Upper lobe of left lung (tissue), 6 donors: ENCODE measurements around the gene SCARF1. TPM values are rescaled to one million over a fixed set of nuclear protein-coding genes. Genes with fewer than 3 reads are reported as not detected.
A peak's percentile ranks its signal among the peaks of the same experiment; 100 is the strongest.

Source experiments
- ATAC-seq, 2 donors: fragments of 200-7000 bp; cut with Tn5 transposase; one replicate each; pipeline ENCODE4 v1.9.1; 2022; ENCODE audit warnings: mild to moderate bottlenecking in 2 of 2, moderate library complexity in 2 of 2; ENCODE audit not compliant: low FRiP score in 2 of 2
- DNase-seq, 2 donors: peaks; one replicate each; pipeline ENCODE4 v3.0.0-alpha.2; 2019 to 2020
- H3K27ac ChIP-seq, 4 donors: fragments of 200-600 bp; sonication (generic); one replicate each; pipeline ENCODE4 v1.5.1; 2016 to 2019
- H3K27me3 ChIP-seq, 4 donors: fragments of 200-600 bp; sonication (generic); one replicate each; pipeline ENCODE4 v1.5.1; 2017 to 2019
- H3K36me3 ChIP-seq, 4 donors: fragments of 200-600 bp; sonication (generic); one replicate each; pipeline ENCODE4 v1.5.1; 2016 to 2019
- H3K4me1 ChIP-seq, 4 donors: fragments of 200-600 bp; sonication (generic); one replicate each; pipeline ENCODE4 v1.5.1; 2018 to 2019
- H3K4me3 ChIP-seq, 4 donors: fragments of 200-600 bp; sonication (generic); one replicate each; pipeline ENCODE4 v1.5.1; 2017 to 2019; ENCODE audit warnings: mild to moderate bottlenecking in 2 of 4, moderate library complexity in 1 of 4
- H3K9me3 ChIP-seq, 4 donors: fragments of 200-600 bp; sonication (generic); one replicate each; pipeline ENCODE4 v1.5.1; 2018 to 2019
- EP300 ChIP-seq, 4 donors: sonication (generic); formaldehyde crosslinking; IDR thresholded peaks; one replicate each; pipeline ENCODE4 v1.5.1; 2017; ENCODE audit warnings: antibody characterized with exemption in 4 of 4, control low read depth in 2 of 4
- POLR2A ChIP-seq, 4 donors: fragments of 450-650 bp; IDR thresholded peaks; one replicate each; pipeline ENCODE4 v1.5.1; 2016 to 2017; ENCODE audit warnings: antibody characterized with exemption in 4 of 4, mild to moderate bottlenecking in 2 of 4
- POLR2AphosphoS5 ChIP-seq, 2 donors: sonication (generic); formaldehyde crosslinking; IDR thresholded peaks; one replicate each; pipeline ENCODE4 v1.5.1; 2017; ENCODE audit warnings: antibody characterized with exemption in 2 of 2
- WGBS, 2 donors: methylation state at CpG; one replicate each; pipeline ENCODE4 v1.1.5; 2017 to 2018; 5-methylcytosine and 5-hydroxymethylcytosine counted together
- total RNA-seq, 6 donors: library from RNA; depleted of rRNA in 4 of 6; stranded (reverse); fragments of >200 nt in 4 of 6; gene quantifications; one replicate each; pipeline versions ENCODE4 v1.1.0 to v1.2.1, GENCODE V29; 2016 to 2021
- TF ChIP-seq, protein P1 (sequence below), 6 experiments: fragments of 450-650 bp in 4 of 6; fragments of 200-600 bp in 2 of 6; sonication (generic) in 2 of 6; IDR thresholded peaks; one replicate each; pipeline ENCODE4 v1.5.1; 2016 to 2019; ENCODE audit warnings: antibody characterized with exemption in 6 of 6
- donor health status: DM: no; HTN: no; CAD: no; lungs with moderate emphysema.
- donor health status: DM: no; HTN: yes; CAD: no; lungs with severe emphysema.

The SCARF1 gene
- total RNA-seq, 6 donors from 2014 or later, result 22.0 to 93.2 (median 55.5) TPM

GRCh38 chr17:1621273-1621954, 24.1 kb downstream of the SCARF1 start:
- 71 to 85% methylated on average over 9 to 22 of the region's 22 CpGs for WGBS, 2 donors
- no peaks in the 10 kb centered on the region for H3K9me3 ChIP-seq
- H3K36me3 ChIP-seq, result peaks cover 2 to 27% (median 10%) of the 10 kb centered on the region in 4 donors
- no peak overlapping the region for H3K4me3 ChIP-seq
- peaks cover 21 to 34% (median 27%) of the 10 kb centered on the region in 4 donors for H3K4me1 ChIP-seq
- DNase-seq (no peak), ATAC-seq (no peak)
- H3K27me3 ChIP-seq, result no peaks in the 10 kb centered on the region
- H3K27ac ChIP-seq, result peak overlapping the region in 2 of 4 donors; percentile 7 to 30
- TF ChIP-seq EP300 (IDR thresholded peaks at IDR 0.05) (no peak), POLR2AphosphoS5 (IDR thresholded peaks at IDR 0.05) (no peak), POLR2A (IDR thresholded peaks at IDR 0.05) (no peak)
- TF ChIP-seq, protein P1, sequence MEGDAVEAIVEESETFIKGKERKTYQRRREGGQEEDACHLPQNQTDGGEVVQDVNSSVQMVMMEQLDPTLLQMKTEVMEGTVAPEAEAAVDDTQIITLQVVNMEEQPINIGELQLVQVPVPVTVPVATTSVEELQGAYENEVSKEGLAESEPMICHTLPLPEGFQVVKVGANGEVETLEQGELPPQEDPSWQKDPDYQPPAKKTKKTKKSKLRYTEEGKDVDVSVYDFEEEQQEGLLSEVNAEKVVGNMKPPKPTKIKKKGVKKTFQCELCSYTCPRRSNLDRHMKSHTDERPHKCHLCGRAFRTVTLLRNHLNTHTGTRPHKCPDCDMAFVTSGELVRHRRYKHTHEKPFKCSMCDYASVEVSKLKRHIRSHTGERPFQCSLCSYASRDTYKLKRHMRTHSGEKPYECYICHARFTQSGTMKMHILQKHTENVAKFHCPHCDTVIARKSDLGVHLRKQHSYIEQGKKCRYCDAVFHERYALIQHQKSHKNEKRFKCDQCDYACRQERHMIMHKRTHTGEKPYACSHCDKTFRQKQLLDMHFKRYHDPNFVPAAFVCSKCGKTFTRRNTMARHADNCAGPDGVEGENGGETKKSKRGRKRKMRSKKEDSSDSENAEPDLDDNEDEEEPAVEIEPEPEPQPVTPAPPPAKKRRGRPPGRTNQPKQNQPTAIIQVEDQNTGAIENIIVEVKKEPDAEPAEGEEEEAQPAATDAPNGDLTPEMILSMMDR (IDR thresholded peaks at IDR 0.05), result no peak

DNA sequence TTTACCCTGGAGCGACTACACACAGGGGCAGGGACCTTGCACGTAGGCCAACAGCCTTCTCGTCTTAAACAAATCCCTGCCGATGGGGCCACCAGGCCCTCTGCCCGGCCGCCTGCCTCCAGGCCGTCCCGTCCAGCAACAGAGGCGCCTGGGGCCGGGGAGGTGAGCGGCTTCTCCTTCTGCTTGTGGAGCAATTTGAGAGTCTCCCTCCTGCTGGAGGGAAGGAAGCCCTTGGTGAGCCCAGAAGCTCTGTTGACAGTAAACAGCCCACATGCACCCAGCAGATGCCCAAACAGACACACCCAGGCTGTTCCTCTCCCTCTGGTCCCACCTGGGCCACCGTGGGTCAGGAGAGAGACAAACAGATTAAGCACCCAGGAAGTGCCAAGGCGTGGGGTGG, 25.0 kb downstream of the SCARF1 start:
- ATAC-seq (no peak), DNase-seq (peak in 1 of 2 donors; percentile 71)
- Histone ChIP-seq H3K27ac (peak overlapping the region in 1 of 4 donors; percentile 30), H3K36me3 (peaks cover 2 to 32% (median 10%) of the 10 kb centered on the region in 4 donors), H3K4me3 (no peak overlapping the region), H3K27me3 (no peaks in the 10 kb centered on the region), H3K9me3 (no peaks in the 10 kb centered on the region), H3K4me1 (peaks cover 13 to 25% (median 18%) of the 10 kb centered on the region in 4 donors)
- TF ChIP-seq, protein P1 (IDR thresholded peaks at IDR 0.05), result no peak
- TF ChIP-seq POLR2A (IDR thresholded peaks at IDR 0.05), result no peak
- no peak for TF ChIP-seq POLR2AphosphoS5 (IDR thresholded peaks at IDR 0.05)
- no peak for TF ChIP-seq EP300 (IDR thresholded peaks at IDR 0.05)
- 86 to 91% methylated on average over 12 to 13 of the region's 13 CpGs for WGBS, 2 donors

- Histone ChIP-seq H3K27ac (peak overlapping the region; percentile 60 to 78 (median 72)), H3K4me1 (peaks cover 10 to 23% (median 19%) of the 10 kb centered on the region in 4 donors), H3K27me3 (no peaks in the 10 kb centered on the region), H3K36me3 (peaks cover 2 to 47% (median 20%) of the 10 kb centered on the region in 4 donors), H3K9me3 (no peaks in the 10 kb centered on the region), H3K4me3 (no peak overlapping the region)
- DNase-seq (no peak), ATAC-seq (peak in 1 of 2 donors; percentile 88)
- 60 to 67% methylated on average over 17 to 20 of the region's 20 CpGs for WGBS, 2 donors
- TF ChIP-seq POLR2AphosphoS5 (IDR thresholded peaks at IDR 0.05), result no peak
- TF ChIP-seq POLR2A (IDR thresholded peaks at IDR 0.05), result no peak
These were observed 27.8 kb downstream of the SCARF1 start for GRCh38 chr17:1617620-1618174.

DNA sequence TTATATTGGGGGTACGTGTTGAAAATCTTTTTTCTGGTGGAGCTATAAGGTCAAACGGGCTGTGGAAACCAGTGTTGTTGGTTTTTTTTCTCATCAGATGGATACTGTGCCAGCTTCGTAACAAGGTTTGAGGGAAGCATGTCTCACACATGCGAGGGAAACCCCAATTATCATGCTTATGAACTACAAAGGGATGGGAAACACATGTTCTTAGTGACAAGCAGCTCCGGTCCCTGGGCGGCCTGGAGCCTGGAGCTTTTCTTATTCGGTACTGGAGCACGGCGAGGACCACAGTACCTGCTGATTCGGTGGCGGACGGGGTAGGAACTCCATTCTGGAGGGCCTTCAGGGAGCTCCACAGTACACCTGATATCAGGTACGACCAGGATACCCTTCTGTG, 29.4 kb downstream of the SCARF1 start:
- TF ChIP-seq POLR2AphosphoS5 (IDR thresholded peaks at IDR 0.05) (no peak), POLR2A (IDR thresholded peaks at IDR 0.05) (no peak), EP300 (IDR thresholded peaks at IDR 0.05) (no peak)
- TF ChIP-seq, protein P1 (IDR thresholded peaks at IDR 0.05), result no peak
- Histone ChIP-seq H3K4me1 (peaks cover 17 to 25% (median 24%) of the 10 kb centered on the region in 4 donors), H3K27me3 (no peaks in the 10 kb centered on the region), H3K4me3 (no peak overlapping the region), H3K9me3 (no peaks in the 10 kb centered on the region), H3K27ac (peak overlapping the region in 1 of 4 donors; percentile 14), H3K36me3 (peaks cover 0 to 47% (median 19%) of the 10 kb centered on the region in 4 donors)
- DNase-seq, result no peak
- ATAC-seq, result no peak
- 75 to 87% methylated on average over 12 of the region's 13 CpGs for WGBS, 2 donors

DNA sequence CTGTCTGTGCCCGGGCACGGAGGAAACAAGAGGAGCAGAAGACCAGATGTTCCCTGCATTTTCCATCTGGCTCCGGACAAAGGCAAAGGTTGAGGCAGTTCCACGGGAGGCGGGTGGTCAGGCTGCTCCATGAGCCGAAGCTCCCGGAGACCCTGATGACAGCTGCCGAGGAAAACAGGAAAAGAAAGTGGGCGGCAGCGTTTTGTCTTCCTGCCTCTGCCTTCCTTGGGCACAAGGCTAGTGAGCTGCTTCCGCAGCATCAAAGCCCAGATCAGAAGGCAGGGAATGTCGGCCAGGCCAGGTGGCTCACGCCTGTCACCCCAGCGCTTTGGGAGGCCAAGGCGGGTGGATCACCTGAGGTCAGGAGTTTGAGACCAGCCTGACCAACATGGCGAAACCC, 33.1 kb downstream of the SCARF1 start:
- peaks cover 13 to 21% (median 17%) of the 10 kb centered on the region in 4 donors for H3K4me1 ChIP-seq
- TF ChIP-seq EP300 (IDR thresholded peaks at IDR 0.05) (no peak), POLR2AphosphoS5 (IDR thresholded peaks at IDR 0.05) (no peak), POLR2A (IDR thresholded peaks at IDR 0.05) (no peak)
- TF ChIP-seq, protein P1 (IDR thresholded peaks at IDR 0.05), result no peak
- 53 to 68% methylated on average over 11 to 13 of the region's 16 CpGs for WGBS, 2 donors
- peak overlapping the region; percentile 44 to 78 (median 72) for H3K27ac ChIP-seq
- no peak for ATAC-seq
- no peak overlapping the region for H3K4me3 ChIP-seq
- DNase-seq, result no peak
- H3K9me3 ChIP-seq, result no peaks in the 10 kb centered on the region
- peaks cover 0 to 36% (median 20%) of the 10 kb centered on the region in 4 donors for H3K36me3 ChIP-seq
- H3K27me3 ChIP-seq, result no peaks in the 10 kb centered on the region
